Prostate gland (tissue), 2 donors: Measurements from ENCODE around the gene VAV2. TPM values are rescaled to one million over a fixed set of nuclear protein-coding genes. Genes with fewer than 3 reads are reported as not detected.

ENCODE experiments used
- DNase-seq: peaks from one replicate; pipeline ENCODE4 v3.0.0-alpha.2; 2019; ENCODE audit warnings: low spot score
- H3K27ac ChIP-seq, 2 donors: fragments of 200-600 bp; sonication (generic); 2 replicates each; pipeline ENCODE4 v1.5.1; 2017 to 2019
- H3K27me3 ChIP-seq: fragments of 200-600 bp; sonication (generic); replicated peaks from 2 replicates; pipeline ENCODE4 v1.5.1; 2019; ENCODE audit not compliant: insufficient read depth
- H3K36me3 ChIP-seq, 2 donors: fragments of 200-600 bp; sonication (generic); 1 replicate in 1 of 2; 2 replicates in 1 of 2; pipeline versions ENCODE4 v1.5.1 to v1.8.1; 2017 to 2019
- H3K4me1 ChIP-seq: fragments of 200-600 bp; sonication (generic); replicated peaks from 2 replicates; pipeline ENCODE4 v1.5.1; 2019
- H3K4me3 ChIP-seq, 2 donors: fragments of 200-600 bp; sonication (generic); 2 replicates each; pipeline ENCODE4 v1.5.1; 2017 to 2019
- H3K9me3 ChIP-seq: fragments of 200-600 bp; sonication (generic); 2 replicates; pipeline ENCODE4 v1.5.1; 2017
- CTCF ChIP-seq, 4 experiments: fragments of 200-600 bp in 2 of 4; fragments of 450-650 bp in 2 of 4; sonication (generic) in 2 of 4; IDR thresholded peaks; 1 replicate in 3 of 4; 2 replicates in 1 of 4; pipeline ENCODE4 v1.5.1; 2016 to 2019; ENCODE audit warnings: antibody characterized with exemption in 4 of 4, mild to moderate bottlenecking in 2 of 4, moderate library complexity in 2 of 4
- POLR2A ChIP-seq: fragments of 450-650 bp; IDR thresholded peaks from one replicate; pipeline ENCODE4 v1.6.1; 2016; ENCODE audit warnings: antibody characterized with exemption, mild to moderate bottlenecking
- POLR2AphosphoS5 ChIP-seq: sonication (generic); formaldehyde crosslinking; IDR thresholded peaks from one replicate; pipeline ENCODE4 v1.6.1; 2017; ENCODE audit warnings: antibody characterized with exemption
- WGBS: methylation state at CpG from one replicate; pipeline ENCODE4 v1.1.5; 2018; 5-methylcytosine and 5-hydroxymethylcytosine counted together
- intact Hi-C: fragments of 100-400 bp; cut with DNase I; formaldehyde crosslinking; loops from one replicate; pipeline ENCODE4 v1.14.2; 2022
- total RNA-seq, 2 donors: library from RNA; depleted of rRNA; stranded (reverse); fragments of >200 nt; gene quantifications; one replicate each; pipeline ENCODE4 v1.1.0, GENCODE V29; 2016

Gene VAV2
- total RNA-seq, 2 donors from 2014 or later: 13.5 to 19.5 TPM

GRCh38 chr9:133779516-133780403 lies 212.4 kb downstream of the VAV2 start:
- intact Hi-C loops: no loop called here
- H3K27me3 ChIP-seq: no peaks in the 10 kb centered on the region
- DNase-seq: no peak
- no peak overlapping the region for H3K4me3 ChIP-seq
- TF ChIP-seq POLR2AphosphoS5 (no peak), POLR2A (no peak), CTCF (IDR thresholded peaks at IDR 0.05) (no peak)
- no peak overlapping the region for H3K27ac ChIP-seq
- H3K9me3 ChIP-seq: no peaks in the 10 kb centered on the region
- no peaks in the 10 kb centered on the region for H3K4me1 ChIP-seq
- WGBS: 88% methylated on average over 19 of the region's 19 CpGs
- H3K36me3 ChIP-seq: peaks cover 0 to 9% of the 10 kb centered on the region in 2 donors

GRCh38 chr9:133779081-133779480 lies 213.0 kb downstream of the VAV2 start:
- 92% methylated on average over 8 of the region's 8 CpGs for WGBS
- Histone ChIP-seq H3K27ac (no peak overlapping the region), H3K9me3 (no peaks in the 10 kb centered on the region), H3K36me3 (peaks cover 1 to 9% of the 10 kb centered on the region in 2 donors), H3K4me1 (no peaks in the 10 kb centered on the region), H3K4me3 (no peak overlapping the region), H3K27me3 (no peaks in the 10 kb centered on the region)
- DNase-seq: no peak
- intact Hi-C loops: no loop called here
- TF ChIP-seq CTCF (IDR thresholded peaks at IDR 0.05): no peak
- no peak for TF ChIP-seq POLR2A
- TF ChIP-seq POLR2AphosphoS5: no peak

DNA sequence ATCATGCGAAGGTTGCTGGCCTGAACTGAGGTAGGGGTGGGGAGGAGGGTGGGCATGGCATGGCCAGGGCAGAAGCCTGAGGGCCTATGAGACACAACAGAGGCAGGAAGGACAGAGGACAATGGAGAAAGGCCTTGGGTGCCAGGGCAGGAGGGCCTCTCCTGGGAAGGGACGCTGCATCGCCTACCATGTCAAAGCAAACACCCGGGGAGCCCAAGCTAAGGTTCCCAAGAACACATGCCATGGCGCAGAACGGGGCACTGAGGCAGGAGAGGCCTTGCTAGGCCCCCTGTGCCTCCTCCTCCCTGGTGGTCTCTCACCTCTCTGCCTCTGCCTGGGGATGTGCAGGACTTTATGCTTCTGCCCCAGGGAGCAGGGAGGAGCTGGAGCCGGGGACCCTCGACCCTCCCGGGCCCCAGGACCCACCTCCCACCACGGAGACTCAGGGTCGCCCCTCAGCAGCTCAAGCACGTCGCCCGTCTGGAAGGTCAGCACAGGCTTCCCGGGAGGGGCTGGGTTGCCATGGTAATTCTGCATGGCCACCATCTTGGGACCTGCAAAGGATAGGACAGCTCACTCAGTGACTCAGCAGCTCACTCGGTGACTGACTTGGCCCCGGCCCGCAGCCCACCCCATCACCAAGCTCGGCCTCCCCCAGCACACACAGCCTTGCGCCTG lies 213.6 kb downstream of the VAV2 start:
- no peak for DNase-seq
- no peak overlapping the region for H3K4me3 ChIP-seq
- no peaks in the 10 kb centered on the region for H3K27me3 ChIP-seq
- H3K9me3 ChIP-seq: no peaks in the 10 kb centered on the region
- H3K36me3 ChIP-seq: peaks cover 3 to 9% of the 10 kb centered on the region in 2 donors
- 92% methylated on average over 20 of the region's 20 CpGs for WGBS
- H3K4me1 ChIP-seq: no peaks in the 10 kb centered on the region
- intact Hi-C loops: no loop called here
- TF ChIP-seq POLR2A (no peak), CTCF (IDR thresholded peaks at IDR 0.05) (no peak), POLR2AphosphoS5 (no peak)
- H3K27ac ChIP-seq: no peak overlapping the region

GRCh38 chr9:133777871-133778270 lies 214.3 kb downstream of the VAV2 start:
- no peak overlapping the region for H3K4me3 ChIP-seq
- WGBS: 94% methylated on average over 14 of the region's 14 CpGs
- no peaks in the 10 kb centered on the region for H3K27me3 ChIP-seq
- H3K36me3 ChIP-seq: peaks cover 3 to 9% of the 10 kb centered on the region in 2 donors
- H3K9me3 ChIP-seq: no peaks in the 10 kb centered on the region
- intact Hi-C loops: no loop called here
- no peak overlapping the region for H3K27ac ChIP-seq
- TF ChIP-seq CTCF (IDR thresholded peaks at IDR 0.05): no peak
- TF ChIP-seq POLR2A: no peak
- TF ChIP-seq POLR2AphosphoS5: no peak
- DNase-seq: no peak
- no peaks in the 10 kb centered on the region for H3K4me1 ChIP-seq
